Mesendoderm (in vitro differentiated cells): ENCODE results near the gene WNK1.

Source experiments
- DNase-seq: peaks from one replicate; pipeline ENCODE4 v3.0.0; 2013
- H2AK5ac ChIP-seq: 2 replicates; pipeline ENCODE4 v1.6.1; 2013; ENCODE audit warnings: low read length, inconsistent platforms
- H2BK120ac ChIP-seq: 2 replicates; pipeline ENCODE4 v1.6.1; 2013; ENCODE audit warnings: low read depth, mild to moderate bottlenecking, low read length, moderate library complexity, mixed read lengths
- H2BK15ac ChIP-seq: replicated peaks from 2 replicates; pipeline ENCODE4 v1.6.1; 2013; ENCODE audit warnings: low read depth, mild to moderate bottlenecking, moderate library complexity
- H2BK5ac ChIP-seq: 2 replicates; pipeline ENCODE4 v1.6.1; 2013; ENCODE audit warnings: low read length, inconsistent platforms
- H3K18ac ChIP-seq: 2 replicates; pipeline ENCODE4 v1.6.1; 2013; ENCODE audit warnings: mild to moderate bottlenecking, low read length, mixed read lengths
- H3K23ac ChIP-seq: one replicate; pipeline ENCODE4 v1.6.1; 2013; ENCODE audit warnings: low read length
- H3K27ac ChIP-seq: 2 replicates; pipeline ENCODE4 v1.5.1; 2013; ENCODE audit warnings: low read depth, mild to moderate bottlenecking, inconsistent platforms, low read length, moderate library complexity
- H3K27me3 ChIP-seq: 2 replicates; pipeline ENCODE4 v1.6.1; 2013; ENCODE audit warnings: low read length, control low read depth, mild to moderate bottlenecking, inconsistent platforms; ENCODE audit not compliant: insufficient read depth, poor library complexity
- H3K36me3 ChIP-seq: 2 replicates; pipeline ENCODE4 v1.6.1; 2013; ENCODE audit warnings: low read length, inconsistent platforms; ENCODE audit not compliant: control insufficient read depth, insufficient read depth
- H3K4ac ChIP-seq: one replicate; pipeline ENCODE4 v1.6.1; 2013; ENCODE audit warnings: low read depth, mild to moderate bottlenecking, low read length, moderate library complexity
- H3K4me1 ChIP-seq: 2 replicates; pipeline ENCODE4 v1.6.1; 2013; ENCODE audit warnings: low read depth, low read length, inconsistent platforms; ENCODE audit not compliant: control insufficient read depth
- H3K4me2 ChIP-seq: 2 replicates; pipeline ENCODE4 v1.6.1; 2013; ENCODE audit warnings: low read length
- H3K4me3 ChIP-seq: 2 replicates; pipeline ENCODE4 v1.5.1; 2013; ENCODE audit warnings: mild to moderate bottlenecking, low read length
- H3K56ac ChIP-seq: one replicate; pipeline ENCODE4 v1.6.1; 2013; ENCODE audit warnings: low read length
- H3K79me1 ChIP-seq: 2 replicates; pipeline ENCODE4 v1.6.1; 2013; ENCODE audit warnings: low read length, inconsistent platforms
- H3K79me2 ChIP-seq: 2 replicates; pipeline ENCODE4 v1.6.1; 2013; ENCODE audit warnings: mild to moderate bottlenecking, low read length; ENCODE audit not compliant: control insufficient read depth, insufficient read depth
- H3K9ac ChIP-seq: 2 replicates; pipeline ENCODE4 v1.6.1; 2013; ENCODE audit warnings: low read length, inconsistent platforms
- H4K5ac ChIP-seq: one replicate; pipeline ENCODE4 v1.6.1; 2013; ENCODE audit warnings: low read length
- H4K8ac ChIP-seq: one replicate; pipeline ENCODE4 v1.6.1; 2013; ENCODE audit warnings: low read depth, mild to moderate bottlenecking, control low read depth, low read length, moderate library complexity
- WGBS: extraction: QIAGEN DNeasy Blood & Tissue Kit; methylation state at CpG from one replicate; pipeline ENCODE4 v1.1.7; 2013; ENCODE audit warnings: low lambda C conversion rate, missing lambda C conversion rate; ENCODE audit not compliant: insufficient coverage; ENCODE audit errors: extremely low coverage; 5-methylcytosine and 5-hydroxymethylcytosine counted together

WNK1 gene

GRCh38 chr12:818733-819132 is 66.4 kb downstream of the WNK1 start:
- H3K23ac ChIP-seq = no peak overlapping the region
- H3K27me3 ChIP-seq = no peaks in the 10 kb centered on the region
- no peak overlapping the region for H4K8ac ChIP-seq
- no peak overlapping the region for H3K4me3 ChIP-seq
- H3K4me2 ChIP-seq = no peak overlapping the region
- H2BK15ac ChIP-seq = no peak overlapping the region
- H3K36me3 ChIP-seq = no peaks in the 10 kb centered on the region
- H2AK5ac ChIP-seq = no peak overlapping the region
- no peak overlapping the region for H3K56ac ChIP-seq
- no peak overlapping the region for H4K5ac ChIP-seq
- no CpG with 5 or more reads among the region's 5 CpGs for whole genome bisulfite sequencing
- H3K27ac ChIP-seq = no peak overlapping the region
- H3K18ac ChIP-seq = no peak overlapping the region
- no peak overlapping the region for H3K9ac ChIP-seq
- peaks cover 6% of the 10 kb centered on the region for H3K79me1 ChIP-seq
- no peak overlapping the region for H2BK120ac ChIP-seq
- H3K79me2 ChIP-seq = peaks cover 11% of the 10 kb centered on the region
- H3K4me1 ChIP-seq = peaks cover 4% of the 10 kb centered on the region
- H3K4ac ChIP-seq = no peak overlapping the region
- no peak for DNase-seq
- no peak overlapping the region for H2BK5ac ChIP-seq

GRCh38 chr12:820336-820735 is 68.0 kb downstream of the WNK1 start:
- H4K8ac ChIP-seq = no peak overlapping the region
- peaks cover 4% of the 10 kb centered on the region for H3K79me1 ChIP-seq
- H2BK15ac ChIP-seq = no peak overlapping the region
- no peak overlapping the region for H2AK5ac ChIP-seq
- H2BK5ac ChIP-seq = no peak overlapping the region
- no peak overlapping the region for H3K18ac ChIP-seq
- no peaks in the 10 kb centered on the region for H3K36me3 ChIP-seq
- H3K4ac ChIP-seq = no peak overlapping the region
- no peak overlapping the region for H3K23ac ChIP-seq
- H3K4me2 ChIP-seq = no peak overlapping the region
- H2BK120ac ChIP-seq = no peak overlapping the region
- peaks cover 4% of the 10 kb centered on the region for H3K4me1 ChIP-seq
- DNase-seq = no peak
- H3K56ac ChIP-seq = no peak overlapping the region
- H3K9ac ChIP-seq = no peak overlapping the region
- H3K27me3 ChIP-seq = no peaks in the 10 kb centered on the region
- no peak overlapping the region for H4K5ac ChIP-seq
- H3K27ac ChIP-seq = no peak overlapping the region
- H3K79me2 ChIP-seq = peaks cover 9% of the 10 kb centered on the region
- no peak overlapping the region for H3K4me3 ChIP-seq
- no CpG with 5 or more reads among the region's 1 CpG for WGBS

- DNase-seq = no peak
- H3K27ac ChIP-seq = no peak overlapping the region
- H3K56ac ChIP-seq = no peak overlapping the region
- H3K4me2 ChIP-seq = no peak overlapping the region
- peaks cover 4% of the 10 kb centered on the region for H3K4me1 ChIP-seq
- H3K36me3 ChIP-seq = no peaks in the 10 kb centered on the region
- no peak overlapping the region for H2BK5ac ChIP-seq
- H2BK15ac ChIP-seq = no peak overlapping the region
- H4K8ac ChIP-seq = no peak overlapping the region
- H3K4ac ChIP-seq = no peak overlapping the region
- H4K5ac ChIP-seq = no peak overlapping the region
- no peak overlapping the region for H2BK120ac ChIP-seq
- H3K27me3 ChIP-seq = no peaks in the 10 kb centered on the region
- peaks cover 9% of the 10 kb centered on the region for H3K79me2 ChIP-seq
- H2AK5ac ChIP-seq = no peak overlapping the region
- WGBS = no CpG with 5 or more reads among the region's 2 CpGs
- no peak overlapping the region for H3K9ac ChIP-seq
- H3K23ac ChIP-seq = no peak overlapping the region
- peaks cover 4% of the 10 kb centered on the region for H3K79me1 ChIP-seq
- H3K18ac ChIP-seq = no peak overlapping the region
- no peak overlapping the region for H3K4me3 ChIP-seq
Observed at GRCh38 chr12:823028-823698, 70.8 kb downstream of the WNK1 start.

GRCh38 chr12:826331-826730 is 74.0 kb downstream of the WNK1 start:
- H2BK15ac ChIP-seq = no peak overlapping the region
- H4K8ac ChIP-seq = no peak overlapping the region
- H2AK5ac ChIP-seq = no peak overlapping the region
- no peaks in the 10 kb centered on the region for H3K27me3 ChIP-seq
- no peak overlapping the region for H3K4me2 ChIP-seq
- H3K36me3 ChIP-seq = peaks cover 4% of the 10 kb centered on the region
- no peak overlapping the region for H3K27ac ChIP-seq
- no peak overlapping the region for H4K5ac ChIP-seq
- H3K79me2 ChIP-seq = peaks cover 3% of the 10 kb centered on the region
- H2BK5ac ChIP-seq = no peak overlapping the region
- no peak overlapping the region for H3K4ac ChIP-seq
- H3K23ac ChIP-seq = no peak overlapping the region
- no peak overlapping the region for H3K9ac ChIP-seq
- H3K79me1 ChIP-seq = peaks cover 5% of the 10 kb centered on the region
- no peak overlapping the region for H3K56ac ChIP-seq
- H3K4me1 ChIP-seq = no peaks in the 10 kb centered on the region
- H3K4me3 ChIP-seq = no peak overlapping the region
- no CpG with 5 or more reads among the region's 1 CpG for WGBS
- H2BK120ac ChIP-seq = no peak overlapping the region
- no peak overlapping the region for H3K18ac ChIP-seq
- DNase-seq = no peak

GRCh38 chr12:828726-829395 is 76.5 kb downstream of the WNK1 start:
- Histone ChIP-seq H3K4ac (no peak overlapping the region), H4K8ac (no peak overlapping the region), H3K4me3 (no peak overlapping the region), H4K5ac (no peak overlapping the region), H3K4me1 (no peaks in the 10 kb centered on the region), H3K27me3 (no peaks in the 10 kb centered on the region), H3K56ac (no peak overlapping the region), H3K23ac (no peak overlapping the region), H3K27ac (no peak overlapping the region), H3K9ac (no peak overlapping the region), H2BK120ac (no peak overlapping the region), H3K18ac (no peak overlapping the region), H2AK5ac (no peak overlapping the region), H3K79me1 (peaks cover 3% of the 10 kb centered on the region), H2BK5ac (no peak overlapping the region), H3K4me2 (no peak overlapping the region), H3K36me3 (peaks cover 4% of the 10 kb centered on the region), H3K79me2 (no peaks in the 10 kb centered on the region), H2BK15ac (no peak overlapping the region)
- no peak for DNase-seq
